ENCODE results near the gene AMMECR1. TPM values are rescaled to one million over a fixed set of nuclear protein-coding genes. Genes with fewer than 3 reads are reported as not detected.
"Not testable (repeated sequence)": the region's sequence is repeated elsewhere in the genome, so short reads cannot be mapped to it uniquely, and the experiment has no call there.

The AMMECR1 gene
- total RNA-seq, 1 donor from 2014 or later, result 10.1 TPM

- no peak for DNase-seq (ENCODE audit: extremely low spot score, unreplicated experiment)
- Mint-ChIP-seq H3K4me1 (ENCODE audit: unreplicated experiment) (peaks cover 22% of the 10 kb centered on the region), H3K27me3 (ENCODE audit: unreplicated experiment) (peaks cover 4% of the 10 kb centered on the region), H3K9me3 (ENCODE audit: unreplicated experiment) (no peaks in the 10 kb centered on the region), H3K27ac (ENCODE audit: unreplicated experiment) (peak overlapping the region; percentile 90), H3K36me3 (ENCODE audit: unreplicated experiment) (no peaks in the 10 kb centered on the region), H3K4me3 (ENCODE audit: unreplicated experiment) (peak overlapping the region; percentile 58)
- TF ChIP-seq, protein P1, sequence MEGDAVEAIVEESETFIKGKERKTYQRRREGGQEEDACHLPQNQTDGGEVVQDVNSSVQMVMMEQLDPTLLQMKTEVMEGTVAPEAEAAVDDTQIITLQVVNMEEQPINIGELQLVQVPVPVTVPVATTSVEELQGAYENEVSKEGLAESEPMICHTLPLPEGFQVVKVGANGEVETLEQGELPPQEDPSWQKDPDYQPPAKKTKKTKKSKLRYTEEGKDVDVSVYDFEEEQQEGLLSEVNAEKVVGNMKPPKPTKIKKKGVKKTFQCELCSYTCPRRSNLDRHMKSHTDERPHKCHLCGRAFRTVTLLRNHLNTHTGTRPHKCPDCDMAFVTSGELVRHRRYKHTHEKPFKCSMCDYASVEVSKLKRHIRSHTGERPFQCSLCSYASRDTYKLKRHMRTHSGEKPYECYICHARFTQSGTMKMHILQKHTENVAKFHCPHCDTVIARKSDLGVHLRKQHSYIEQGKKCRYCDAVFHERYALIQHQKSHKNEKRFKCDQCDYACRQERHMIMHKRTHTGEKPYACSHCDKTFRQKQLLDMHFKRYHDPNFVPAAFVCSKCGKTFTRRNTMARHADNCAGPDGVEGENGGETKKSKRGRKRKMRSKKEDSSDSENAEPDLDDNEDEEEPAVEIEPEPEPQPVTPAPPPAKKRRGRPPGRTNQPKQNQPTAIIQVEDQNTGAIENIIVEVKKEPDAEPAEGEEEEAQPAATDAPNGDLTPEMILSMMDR (IDR thresholded peaks at IDR 0.05), result no peak
Observed at GRCh38 chrX:110341189-110342035, 23.5 kb upstream of the AMMECR1 start.

GRCh38 chrX:110338935-110339334, 21.1 kb upstream of the AMMECR1 start:
- TF ChIP-seq, protein P1 (IDR thresholded peaks at IDR 0.05), result no peak
- Mint-ChIP-seq H3K4me1 (ENCODE audit: unreplicated experiment) (peaks cover 22% of the 10 kb centered on the region), H3K27ac (ENCODE audit: unreplicated experiment) (no peak overlapping the region), H3K27me3 (ENCODE audit: unreplicated experiment) (peaks cover 10% of the 10 kb centered on the region), H3K9me3 (ENCODE audit: unreplicated experiment) (no peaks in the 10 kb centered on the region), H3K4me3 (ENCODE audit: unreplicated experiment) (no peak overlapping the region), H3K36me3 (ENCODE audit: unreplicated experiment) (no peaks in the 10 kb centered on the region)
- no peak for DNase-seq (ENCODE audit: extremely low spot score, unreplicated experiment)

GRCh38 chrX:110333458-110333857, 15.6 kb upstream of the AMMECR1 start:
- not testable (repeated sequence) for H3K4me1 Mint-ChIP-seq (ENCODE audit: unreplicated experiment); H3K27ac Mint-ChIP-seq (ENCODE audit: unreplicated experiment); H3K36me3 Mint-ChIP-seq (ENCODE audit: unreplicated experiment); H3K9me3 Mint-ChIP-seq (ENCODE audit: unreplicated experiment); DNase-seq (ENCODE audit: extremely low spot score, unreplicated experiment); H3K4me3 Mint-ChIP-seq (ENCODE audit: unreplicated experiment)
- H3K27me3 Mint-ChIP-seq (ENCODE audit: unreplicated experiment), result peaks cover 13% of the 10 kb centered on the region

DNA sequence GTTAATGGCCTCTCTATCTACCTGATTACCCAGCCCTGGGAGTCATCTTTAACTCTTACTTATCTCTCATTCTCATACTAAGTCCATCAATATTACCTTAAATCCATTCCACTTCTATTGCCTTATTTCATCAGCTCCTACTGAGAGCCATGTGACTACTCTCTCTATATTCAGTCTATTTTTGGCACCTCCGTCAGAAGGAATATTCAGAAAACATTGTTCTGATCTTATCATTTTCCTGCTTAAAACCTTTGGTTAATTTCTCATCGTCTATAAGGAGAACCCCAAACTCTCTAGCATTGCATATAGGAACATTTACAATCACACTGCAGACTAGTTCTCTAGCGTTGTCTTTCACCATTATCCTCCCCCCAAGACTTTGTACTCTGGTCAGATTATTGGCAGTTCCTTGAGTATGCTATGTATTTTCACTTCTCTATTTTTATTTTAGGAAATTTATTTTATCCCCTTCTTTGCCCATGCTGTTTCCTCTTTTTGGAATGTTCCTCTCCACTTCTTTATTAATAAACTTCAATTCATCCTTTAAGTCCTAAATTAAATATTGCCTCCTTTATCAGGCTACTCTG, 13.7 kb upstream of the AMMECR1 start:
- DNase-seq (ENCODE audit: extremely low spot score, unreplicated experiment), result no peak
- H3K27me3 Mint-ChIP-seq (ENCODE audit: unreplicated experiment), result peaks cover 9% of the 10 kb centered on the region
- H3K9me3 Mint-ChIP-seq (ENCODE audit: unreplicated experiment), result no peaks in the 10 kb centered on the region
- TF ChIP-seq, protein P1 (IDR thresholded peaks at IDR 0.05), result no peak
- no peaks in the 10 kb centered on the region for H3K36me3 Mint-ChIP-seq (ENCODE audit: unreplicated experiment)
- no peaks in the 10 kb centered on the region for H3K4me1 Mint-ChIP-seq (ENCODE audit: unreplicated experiment)
- no peak overlapping the region for H3K4me3 Mint-ChIP-seq (ENCODE audit: unreplicated experiment)
- H3K27ac Mint-ChIP-seq (ENCODE audit: unreplicated experiment), result no peak overlapping the region

- H3K4me3 Mint-ChIP-seq (ENCODE audit: unreplicated experiment); H3K4me1 Mint-ChIP-seq (ENCODE audit: unreplicated experiment); H3K9me3 Mint-ChIP-seq (ENCODE audit: unreplicated experiment); H3K27ac Mint-ChIP-seq (ENCODE audit: unreplicated experiment); H3K36me3 Mint-ChIP-seq (ENCODE audit: unreplicated experiment); DNase-seq (ENCODE audit: extremely low spot score, unreplicated experiment): not testable (repeated sequence)
- peaks cover 18% of the 10 kb centered on the region for H3K27me3 Mint-ChIP-seq (ENCODE audit: unreplicated experiment)
Observed at GRCh38 chrX:110328613-110329012, 10.7 kb upstream of the AMMECR1 start.

DNA sequence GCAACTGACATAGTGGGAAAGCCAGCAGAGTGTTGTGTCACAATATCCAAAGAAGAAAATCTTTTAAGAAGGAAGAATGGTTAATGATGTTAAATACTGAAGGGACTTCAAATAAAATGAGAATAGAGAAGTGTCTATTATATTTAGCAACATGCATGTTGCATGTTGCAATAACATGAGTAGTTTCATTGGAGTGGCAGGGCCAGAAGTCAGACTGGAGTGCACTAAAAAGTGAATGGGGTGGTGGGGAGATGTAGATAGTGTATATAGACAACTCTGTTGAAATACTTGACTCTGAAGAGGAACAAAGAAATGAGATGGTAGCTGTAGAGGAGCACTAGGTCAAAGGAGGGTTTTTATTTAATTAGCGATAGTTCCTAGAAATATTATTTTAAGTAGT, 9.5 kb upstream of the AMMECR1 start:
- TF ChIP-seq, protein P1 (IDR thresholded peaks at IDR 0.05), result no peak
- H3K4me1 Mint-ChIP-seq (ENCODE audit: unreplicated experiment), result no peaks in the 10 kb centered on the region
- H3K9me3 Mint-ChIP-seq (ENCODE audit: unreplicated experiment), result peaks cover 6% of the 10 kb centered on the region
- H3K4me3 Mint-ChIP-seq (ENCODE audit: unreplicated experiment), result no peak overlapping the region
- no peak overlapping the region for H3K27ac Mint-ChIP-seq (ENCODE audit: unreplicated experiment)
- peaks cover 28% of the 10 kb centered on the region for H3K27me3 Mint-ChIP-seq (ENCODE audit: unreplicated experiment)
- DNase-seq (ENCODE audit: extremely low spot score, unreplicated experiment), result no peak
- no peaks in the 10 kb centered on the region for H3K36me3 Mint-ChIP-seq (ENCODE audit: unreplicated experiment)
